CD4-positive, alpha-beta T cell treated with Interleukin-17A for 1 hour (primary cell): ENCODE data around the gene XYLT2.
"Not testable (repeated sequence)": the region's sequence is repeated elsewhere in the genome, so short reads cannot be mapped to it uniquely, and the experiment has no call there.

Experiments
- DNase-seq: peaks from one replicate; pipeline ENCODE4 v3.0.0-alpha.2; 2020

XYLT2 gene

DNA sequence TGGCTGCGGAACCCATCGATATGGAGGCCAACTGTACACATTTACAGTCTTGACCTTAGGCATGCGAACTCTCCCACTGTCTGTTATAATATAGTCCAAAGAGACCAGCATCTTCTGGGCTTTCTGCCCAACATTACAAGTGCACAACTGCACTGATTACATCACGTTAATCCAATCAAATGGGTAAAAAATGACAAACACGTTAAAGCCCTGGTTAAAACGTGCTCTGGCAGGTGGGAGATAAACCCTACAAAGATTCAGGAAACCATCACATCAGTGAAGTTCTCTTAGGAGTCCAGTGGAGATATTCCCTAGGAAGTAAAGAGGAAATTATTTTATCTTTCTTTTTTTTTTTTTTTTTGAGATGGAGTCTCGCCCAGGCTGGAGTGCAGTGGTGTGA, 23.7 kb upstream of the XYLT2 start:
- DNase-seq: no peak

DNA sequence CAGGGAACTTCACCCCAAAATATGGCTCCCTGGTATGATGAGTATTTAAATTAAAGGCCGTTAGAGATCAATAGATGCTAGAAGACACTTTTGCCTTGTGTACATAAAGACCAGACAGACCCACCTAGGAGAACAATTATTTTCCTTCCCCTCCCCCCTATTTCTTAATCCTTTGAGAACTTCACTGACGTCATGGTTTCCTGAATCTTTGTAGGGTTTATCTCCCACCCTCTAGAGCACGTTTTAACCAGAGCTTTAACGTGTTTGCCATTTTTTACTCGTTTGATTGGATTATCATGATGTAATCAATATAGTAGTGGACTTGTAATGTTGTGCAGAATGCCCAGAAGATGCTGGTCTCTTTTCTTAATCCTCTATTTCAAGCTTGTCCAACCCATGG, 22.9 kb upstream of the XYLT2 start:
- no peak for DNase-seq

DNA sequence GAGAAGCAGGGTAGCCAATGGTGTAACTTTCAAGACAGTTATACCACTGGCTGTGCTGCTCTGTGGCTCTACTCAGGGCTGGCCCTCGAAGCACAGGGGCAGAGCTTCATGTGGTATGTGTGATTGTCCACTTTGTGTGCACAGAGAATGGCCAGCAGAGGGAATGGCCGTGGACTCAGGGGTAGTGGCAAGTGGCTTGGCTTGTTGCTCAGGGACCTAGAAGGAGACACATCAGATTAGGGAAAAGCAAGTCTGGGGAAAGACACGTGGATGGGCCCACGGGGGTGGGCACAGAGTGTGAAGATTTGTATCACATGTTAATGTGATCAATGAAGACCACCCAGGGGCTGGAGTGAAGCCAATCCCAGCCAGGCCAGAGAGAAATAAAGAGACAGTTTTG, 20.0 kb upstream of the XYLT2 start:
- no peak for DNase-seq

DNA sequence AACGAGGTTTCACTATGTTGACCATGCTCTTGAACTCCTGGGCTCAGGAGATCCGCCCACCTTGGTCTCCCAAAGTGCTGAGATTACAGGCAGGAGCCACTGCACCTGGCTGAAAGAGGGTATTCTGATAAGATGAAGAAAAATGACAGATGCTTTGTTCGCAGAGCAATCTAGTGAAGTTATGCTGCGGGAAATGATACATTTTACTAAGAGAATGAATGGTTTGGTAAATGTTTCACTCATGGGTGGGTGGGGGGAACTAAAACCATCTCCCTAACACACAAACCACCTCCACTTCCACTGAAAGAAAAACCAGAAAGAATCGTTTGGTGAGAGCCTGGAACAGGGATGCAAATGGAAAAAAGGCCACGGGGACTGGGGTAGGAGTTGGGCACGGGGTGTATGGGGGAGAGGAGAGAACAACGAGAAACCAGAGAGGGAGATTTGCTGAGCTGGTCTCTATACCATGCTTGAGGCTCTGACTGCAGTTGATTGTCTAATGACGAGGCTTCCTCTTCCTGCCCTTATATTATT, 19.0 kb upstream of the XYLT2 start:
- no peak for DNase-seq

DNA sequence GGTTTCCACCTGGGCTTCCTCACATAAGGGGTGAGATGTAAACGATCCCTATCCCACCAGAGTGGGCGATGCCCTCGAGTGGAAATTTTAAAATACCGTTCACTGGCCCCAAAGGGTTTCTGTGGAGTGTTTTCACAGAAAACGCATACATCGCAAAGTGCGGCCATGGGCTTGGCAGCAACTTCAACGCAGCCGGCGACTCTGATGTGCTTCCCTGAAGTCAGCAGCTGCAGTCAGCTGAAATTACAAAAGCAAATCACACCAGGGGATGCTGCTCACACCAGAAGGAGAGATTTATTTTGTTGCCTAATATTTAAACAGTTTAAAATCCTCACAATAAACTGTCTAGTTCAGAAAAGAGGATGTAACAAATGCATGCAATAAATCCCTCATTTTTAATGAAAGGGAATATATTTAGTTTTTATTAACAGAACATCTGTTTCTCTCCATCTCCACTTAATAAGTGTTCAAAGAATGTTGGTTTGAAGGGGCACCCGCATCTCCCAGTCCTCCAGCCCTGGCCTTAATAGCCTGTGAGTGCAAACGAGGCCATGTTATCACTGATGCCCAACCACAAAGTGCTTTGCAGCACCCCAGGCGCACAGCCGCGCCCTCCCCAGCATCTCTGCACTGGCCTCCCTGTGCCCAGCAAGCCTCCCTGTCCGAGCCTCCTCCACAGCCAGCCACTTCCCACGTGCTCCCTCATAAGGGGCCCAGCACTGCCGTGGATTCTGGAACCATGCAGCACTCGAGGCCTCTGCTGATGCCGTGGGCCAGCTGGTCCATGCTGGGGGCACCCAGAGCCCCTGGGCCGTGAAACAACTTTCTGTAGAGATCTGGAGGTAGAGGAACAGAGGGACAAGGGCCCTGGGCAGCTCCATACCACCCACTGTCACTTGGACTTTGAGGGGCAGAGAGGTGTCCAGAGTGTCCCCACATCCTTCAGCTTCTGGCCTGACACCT, 17.3 kb upstream of the XYLT2 start:
- DNase-seq: no peak

DNA sequence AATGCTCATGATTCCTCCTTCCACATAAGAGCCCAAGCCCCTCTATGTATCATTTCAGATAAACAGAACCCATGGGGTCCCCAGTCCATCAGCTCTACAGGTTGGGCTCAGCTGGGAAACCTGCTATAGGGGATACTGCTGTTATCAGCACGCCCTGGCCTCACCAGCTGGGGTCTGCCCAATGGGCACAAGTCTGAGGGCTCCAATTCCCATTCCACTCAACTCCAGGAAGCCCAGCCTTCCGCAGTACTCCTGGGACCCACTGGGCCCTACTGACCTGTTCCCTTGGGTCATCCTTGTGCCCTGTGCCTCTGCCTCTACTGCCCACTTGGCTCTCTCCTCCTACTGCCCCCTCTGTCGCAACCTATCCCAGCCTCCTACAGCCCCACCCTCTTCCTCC, 16.2 kb upstream of the XYLT2 start:
- DNase-seq: no peak

DNA sequence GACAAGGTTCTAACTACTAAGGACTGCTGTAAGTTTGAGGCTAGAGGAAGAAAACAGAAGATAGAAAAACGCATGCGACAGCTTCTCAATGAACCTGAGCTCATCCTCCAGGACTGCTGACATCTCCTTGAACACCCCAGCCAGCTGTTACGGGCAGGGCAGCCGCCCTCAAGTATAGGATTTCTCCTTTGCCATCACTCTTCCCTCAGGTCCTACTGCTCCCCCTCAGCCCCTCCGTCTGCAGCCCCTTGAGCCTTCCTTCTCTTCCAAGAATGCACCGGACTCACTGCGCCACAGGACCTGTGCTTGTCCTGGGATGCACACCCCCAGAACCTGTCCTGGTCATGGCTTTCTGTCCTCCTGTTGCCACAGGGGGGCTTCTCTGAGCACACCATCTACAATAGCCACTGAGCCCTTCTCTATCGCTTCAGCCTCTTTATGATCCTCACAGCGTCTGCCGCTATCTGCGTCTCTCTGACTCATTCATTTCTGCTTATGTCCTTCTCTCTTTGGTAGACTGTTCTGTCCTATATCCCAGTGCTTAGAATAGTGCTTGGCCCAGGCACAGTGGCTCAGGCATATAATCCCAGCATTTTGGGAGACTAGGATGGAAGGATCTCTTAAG, 15.7 kb upstream of the XYLT2 start:
- no peak for DNase-seq

DNA sequence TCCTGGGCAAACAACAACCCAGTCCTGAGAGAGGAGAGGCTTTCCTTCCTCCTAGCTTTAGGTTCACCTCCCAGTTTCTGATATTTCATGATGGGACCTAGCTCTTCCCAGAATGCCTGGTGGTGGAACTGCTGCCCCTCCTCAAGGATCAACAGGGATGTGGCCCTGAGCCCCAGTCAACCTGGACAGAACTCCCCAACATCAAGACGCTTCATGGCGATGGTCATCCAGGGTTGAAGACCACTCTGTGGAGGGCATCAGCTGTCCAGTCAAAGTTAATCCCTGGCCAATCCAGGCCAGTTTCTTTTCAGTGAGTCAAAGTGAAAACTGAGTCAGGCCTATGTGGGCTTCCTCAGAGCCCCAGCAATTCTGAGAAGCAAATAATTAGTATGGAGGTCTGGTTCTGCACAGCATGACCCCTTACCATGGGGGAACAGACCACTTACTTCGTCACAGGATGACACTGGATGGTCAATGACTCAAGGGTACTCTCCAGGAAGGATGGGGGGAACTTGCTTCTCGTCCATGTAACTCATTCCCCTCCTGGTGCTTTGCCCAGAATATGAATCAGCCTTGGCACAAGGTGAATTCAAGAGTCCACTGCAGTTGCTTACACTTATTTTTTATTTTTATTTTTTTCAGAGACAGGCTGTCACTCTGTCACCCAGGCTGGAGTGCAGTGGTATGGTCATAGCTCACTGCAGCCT, 14.7 kb upstream of the XYLT2 start:
- no peak for DNase-seq

DNA sequence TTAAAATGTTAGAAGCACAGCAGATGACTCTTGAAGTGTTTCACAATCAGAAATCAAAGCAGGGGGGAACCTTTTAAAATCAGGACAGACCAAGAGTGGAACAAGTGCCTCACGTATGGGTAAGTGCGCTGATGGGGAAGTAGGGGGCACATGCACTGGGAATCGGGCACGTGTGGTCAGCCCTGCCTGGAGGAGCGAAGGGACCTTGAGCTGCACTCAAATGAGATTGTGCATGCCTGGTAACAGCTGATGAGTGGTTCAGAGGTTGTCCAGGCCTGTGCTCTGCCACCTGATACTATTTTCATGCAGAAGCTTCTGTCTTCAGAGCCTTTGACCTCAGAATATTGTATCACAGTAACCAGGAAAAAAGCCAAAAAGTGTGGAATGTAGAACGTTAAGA, 13.7 kb upstream of the XYLT2 start:
- DNase-seq: no peak

DNA sequence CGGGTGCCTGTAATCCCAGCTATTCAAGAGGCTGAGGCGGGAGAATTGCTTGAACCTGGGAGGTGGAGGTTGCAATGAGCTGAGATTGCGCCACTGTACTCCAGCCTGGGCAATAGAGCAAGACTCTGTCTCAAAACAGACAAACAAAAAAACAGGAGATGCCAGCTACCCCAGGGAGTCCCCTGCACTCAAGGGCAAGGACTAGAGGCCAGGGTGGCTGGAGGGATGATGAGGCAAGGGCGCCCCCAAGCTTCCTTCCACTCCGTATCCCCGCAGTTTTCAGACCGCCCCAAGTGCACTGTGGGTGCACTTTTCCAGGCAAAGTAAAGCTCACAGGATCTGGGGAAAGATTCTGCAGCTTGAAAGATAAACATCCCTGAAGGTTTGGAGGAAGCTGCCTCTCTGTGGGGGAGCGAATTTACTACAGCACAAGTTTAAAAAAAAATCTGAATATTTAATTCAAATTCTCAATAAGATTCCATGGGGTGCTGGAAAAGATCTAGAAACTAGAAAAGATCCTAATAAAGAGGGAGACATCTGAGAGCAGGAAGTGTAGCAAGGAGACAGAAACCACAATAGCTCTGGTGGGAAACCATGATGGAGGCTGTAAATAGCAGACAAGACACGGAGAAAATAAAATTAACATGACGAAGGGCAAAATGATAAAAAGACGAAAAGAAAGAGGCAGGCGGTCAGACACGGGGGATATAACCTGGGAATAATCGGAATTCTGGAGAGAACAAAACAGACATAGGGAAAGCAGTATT, 12.5 kb upstream of the XYLT2 start:
- DNase-seq: not testable (repeated sequence)

DNA sequence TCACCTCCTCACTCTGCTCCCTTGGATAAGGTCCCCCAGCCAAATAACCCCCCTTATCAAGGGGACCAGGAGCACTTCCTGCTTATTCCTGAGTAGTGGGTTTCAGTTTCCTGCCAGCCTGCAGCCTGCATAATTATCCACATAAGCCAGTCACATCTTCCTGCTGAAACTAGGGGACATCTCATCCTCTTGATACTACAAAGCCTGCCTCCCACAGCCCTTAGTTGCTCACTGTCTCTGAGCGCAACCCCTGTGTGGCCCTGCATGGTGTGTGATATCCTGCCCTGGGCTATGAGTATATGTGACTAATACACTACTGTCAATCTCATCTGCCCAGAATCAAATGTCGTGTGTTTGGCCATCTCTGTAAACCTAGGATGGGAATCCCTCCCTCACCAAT, 8.0 kb upstream of the XYLT2 start:
- no peak for DNase-seq

DNA sequence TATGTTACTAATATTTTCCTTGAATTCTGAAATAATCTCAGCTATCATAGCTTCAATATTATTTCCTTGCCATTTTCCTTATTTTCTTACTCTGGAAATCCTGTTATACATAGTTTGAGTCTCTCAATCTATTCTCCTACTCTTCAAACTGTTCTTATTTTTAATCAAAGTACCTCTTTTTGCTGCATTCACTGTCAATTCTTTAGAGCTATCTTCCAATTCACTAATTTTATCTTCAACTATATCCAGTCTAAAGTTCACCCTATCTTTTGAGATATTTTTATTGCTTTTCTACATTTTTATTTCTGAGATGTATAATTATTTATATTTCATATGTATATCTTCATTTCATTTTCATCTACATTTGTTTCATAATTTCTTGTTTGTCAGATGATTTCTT, 7.3 kb upstream of the XYLT2 start:
- DNase-seq: no peak

DNA sequence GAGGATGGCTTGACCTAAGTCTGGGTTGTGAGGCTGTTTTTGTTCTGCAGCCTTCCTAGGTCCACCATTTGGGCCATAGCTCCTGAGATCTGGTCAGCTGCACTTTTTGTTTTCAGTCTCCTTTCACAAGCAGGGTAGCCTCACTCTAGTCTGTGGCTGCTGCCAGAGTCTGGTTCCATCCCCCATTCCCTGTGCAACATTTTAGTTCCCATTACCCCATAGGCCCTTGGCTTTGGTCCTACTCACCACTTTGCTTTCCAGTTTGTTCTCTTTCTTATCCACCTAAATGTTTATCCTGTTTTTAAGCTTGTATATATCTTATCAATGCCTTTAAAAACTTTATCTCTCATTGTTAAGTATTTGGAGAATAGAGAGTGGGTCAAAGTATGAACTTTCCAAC, 6.5 kb upstream of the XYLT2 start:
- no peak for DNase-seq

DNA sequence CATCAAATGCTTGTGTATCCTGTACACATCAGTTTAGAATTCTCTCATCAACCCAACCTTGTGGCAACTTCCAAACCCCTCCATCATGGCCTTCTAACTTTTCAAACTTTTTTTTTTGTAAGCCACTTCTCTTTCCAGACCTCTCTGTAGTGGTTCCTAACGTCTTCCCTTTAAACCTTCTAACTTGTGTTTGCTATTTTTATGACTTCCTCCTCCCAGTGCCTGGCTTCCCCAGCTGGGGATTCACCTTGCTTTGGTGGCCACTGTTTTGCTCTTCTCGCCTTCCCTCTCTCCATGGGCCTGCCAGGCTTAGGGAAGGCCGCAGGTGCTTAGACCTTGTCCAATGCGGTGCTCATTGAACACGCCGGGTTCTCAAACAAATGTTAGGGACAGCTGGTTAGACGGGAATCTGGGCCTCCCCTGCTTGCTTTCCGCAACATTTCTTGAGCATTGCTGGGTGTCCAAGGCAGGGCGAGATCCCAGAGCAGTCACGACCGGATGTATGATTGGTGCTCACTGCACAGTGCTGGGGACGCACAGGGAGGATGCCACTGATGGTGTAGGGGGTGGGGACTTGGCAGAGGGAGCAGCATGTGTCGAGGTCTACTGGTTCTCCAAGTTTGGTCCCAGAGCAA, 1.1 kb upstream of the XYLT2 start:
- DNase-seq: no peak

DNA sequence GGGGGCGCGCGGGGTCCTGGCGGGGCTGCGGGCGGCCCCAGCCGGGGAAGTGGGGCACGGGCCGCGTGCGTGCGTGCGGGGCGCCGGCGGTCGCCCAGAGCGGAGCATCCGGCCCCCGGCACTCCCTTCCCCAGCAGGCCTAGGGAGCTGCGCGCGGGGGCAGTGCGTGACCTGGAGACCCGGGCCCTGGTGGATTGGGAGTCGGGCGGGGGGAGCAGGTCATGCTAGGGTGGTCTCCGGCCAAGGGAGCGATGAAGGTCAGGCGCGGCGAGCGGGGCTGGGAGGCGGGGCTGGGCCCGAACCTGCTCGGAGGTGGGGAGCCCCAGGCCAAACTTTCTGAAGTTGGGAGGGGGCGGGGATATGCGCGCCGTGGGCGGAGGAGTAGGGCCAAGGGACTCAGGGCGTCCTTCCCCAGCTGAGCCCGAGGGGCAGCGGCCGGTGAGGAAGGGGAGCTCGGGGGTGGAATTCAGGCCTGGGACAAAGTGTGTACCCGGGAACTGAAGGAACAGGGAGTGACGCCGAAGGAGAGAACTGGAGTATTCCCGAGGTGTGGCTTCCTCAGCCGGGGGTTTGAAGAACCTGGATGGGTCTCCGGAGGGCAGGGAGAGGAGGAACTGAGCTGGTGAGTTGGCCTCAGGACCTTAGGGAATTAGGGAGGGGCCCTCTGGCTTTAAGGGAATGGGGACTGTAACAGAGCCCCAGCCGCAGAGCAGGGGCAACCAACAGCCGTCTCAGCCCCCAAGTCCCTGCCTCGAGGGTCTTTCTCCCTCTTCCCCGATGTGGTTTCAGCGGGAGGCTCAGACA, 589 bp downstream of the XYLT2 start:
- no peak for DNase-seq

DNA sequence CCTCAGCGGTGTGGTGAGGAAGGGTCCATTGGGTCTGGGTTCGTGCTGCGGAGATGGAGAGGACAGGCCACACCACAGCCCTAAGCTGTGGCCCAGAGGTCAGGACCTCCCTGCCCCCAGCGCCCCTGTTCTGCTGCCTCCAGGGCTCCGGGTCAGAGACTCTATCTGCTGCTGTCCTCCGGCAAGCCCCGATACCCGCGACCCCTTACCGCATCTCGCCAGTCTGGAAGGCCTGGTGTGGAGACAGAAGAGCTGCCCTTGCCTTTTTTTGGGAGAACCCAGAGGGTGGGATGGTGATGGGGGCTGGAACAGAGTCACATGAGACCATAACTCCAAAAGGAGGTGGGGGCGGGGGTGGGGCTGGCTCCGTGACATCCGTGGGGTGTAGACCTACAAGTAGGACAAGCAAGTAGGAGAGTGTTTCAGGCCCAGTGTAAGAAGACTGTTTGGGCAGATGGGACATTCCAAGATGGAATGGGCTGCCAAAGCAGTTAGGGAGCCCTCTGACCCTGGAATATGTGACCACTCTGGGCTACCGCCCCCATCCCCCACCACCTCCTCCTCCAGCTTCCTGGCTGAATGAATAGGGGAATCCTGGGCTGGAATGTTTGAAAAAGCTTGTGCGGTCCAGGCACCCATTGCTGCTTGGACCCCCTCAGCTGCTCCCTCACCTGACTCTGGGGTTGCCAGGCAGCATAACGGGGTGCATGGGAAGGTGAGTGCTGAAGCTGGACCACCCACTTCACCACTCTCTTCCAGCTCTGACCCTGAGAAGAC, 1.4 kb downstream of the XYLT2 start:
- DNase-seq: no peak

DNA sequence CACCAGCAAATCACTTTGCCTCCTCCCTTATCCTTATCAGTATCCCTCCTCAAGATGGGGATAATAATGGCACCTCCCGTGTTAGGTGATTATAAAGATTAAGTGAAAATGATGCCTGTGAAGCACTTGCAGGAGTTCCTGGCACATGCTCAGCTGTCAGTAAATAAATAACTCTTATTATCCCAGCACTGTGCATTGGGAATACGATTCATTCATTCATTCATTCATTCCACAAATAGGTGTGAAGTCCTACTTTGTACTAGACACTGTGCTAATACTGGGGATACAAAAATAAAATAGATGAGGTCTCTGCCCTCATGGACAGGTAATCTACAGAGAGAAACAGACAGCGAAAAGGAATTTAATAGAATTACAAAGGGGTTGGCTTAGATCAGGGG, 2.0 kb downstream of the XYLT2 start:
- no peak for DNase-seq

DNA sequence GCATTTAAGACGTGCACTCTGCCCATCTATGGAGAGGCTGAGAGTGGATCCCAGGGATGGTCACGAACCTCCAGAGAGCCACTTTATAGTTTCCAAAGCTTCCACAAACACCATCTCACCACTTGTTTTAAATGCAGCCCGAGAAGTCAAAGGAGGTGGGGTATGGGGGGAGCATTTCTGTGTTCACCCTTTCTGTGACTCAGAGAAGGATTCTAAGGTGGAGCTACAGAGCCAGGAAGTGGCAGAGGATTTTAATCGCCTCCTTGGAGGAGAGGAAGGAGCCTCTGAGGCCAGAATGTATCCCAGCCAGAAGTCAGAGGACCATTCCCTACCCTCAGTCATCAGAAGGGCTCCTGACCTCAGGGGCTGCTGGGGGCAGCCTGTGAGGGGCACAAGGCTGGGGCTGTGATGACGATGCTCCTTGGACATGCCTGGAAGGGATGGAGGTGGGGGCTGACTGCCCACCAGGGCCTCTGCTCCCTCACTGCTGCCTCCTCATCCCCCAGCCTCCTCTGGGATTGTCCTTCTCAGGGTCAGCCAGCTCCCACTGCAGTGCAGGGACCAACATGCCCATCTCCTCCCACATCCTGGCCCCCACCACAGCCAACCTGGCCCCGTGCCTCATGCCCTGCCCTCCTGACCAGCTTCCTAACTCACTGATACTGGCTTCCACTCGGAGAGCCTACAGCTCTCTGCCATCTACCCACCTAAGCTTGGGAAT, 2.8 kb downstream of the XYLT2 start:
- no peak for DNase-seq

DNA sequence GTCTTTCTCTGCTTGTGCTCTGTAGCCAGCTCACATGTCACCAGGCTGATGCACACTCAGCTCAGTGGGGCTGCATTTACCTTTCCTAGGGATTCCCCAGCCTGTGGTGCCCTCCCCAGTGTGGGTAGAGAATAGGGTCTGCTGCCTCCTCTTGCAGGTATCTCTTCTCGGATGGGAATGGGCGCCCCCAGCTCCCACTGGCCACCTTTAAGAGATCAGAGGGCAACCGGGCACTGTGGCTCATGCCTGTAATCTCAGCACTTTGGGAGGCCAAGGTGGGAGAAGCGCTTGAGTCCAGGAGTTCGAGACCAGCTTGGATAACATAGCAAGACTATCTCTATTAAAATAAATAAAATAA, 3.3 kb downstream of the XYLT2 start:
- DNase-seq: no peak

DNA sequence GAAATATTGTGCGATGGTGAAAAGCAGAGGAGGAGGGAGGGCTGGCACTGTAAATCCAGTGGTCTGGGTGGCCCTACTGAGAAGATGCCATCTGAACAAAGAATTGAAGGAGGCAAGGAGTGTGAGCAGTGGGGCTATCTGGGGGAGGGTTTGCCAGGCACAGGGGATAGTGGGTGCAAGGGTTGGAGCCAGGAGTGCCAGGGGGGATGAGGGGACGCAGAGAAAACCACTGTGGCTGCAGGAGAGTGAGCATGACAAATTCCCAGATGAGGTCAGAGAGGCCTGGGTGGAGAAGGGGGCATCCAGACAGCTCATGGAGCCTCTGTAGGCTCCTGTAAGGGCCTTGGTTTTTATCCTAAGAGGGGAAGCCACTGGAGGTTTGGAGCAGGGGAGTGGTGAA, 4.8 kb downstream of the XYLT2 start:
- no peak for DNase-seq
